ENCODE measurements around the gene C1orf50.

GRCh38 chr1:42758641-42759040, 8.4 kb upstream of the C1orf50 start:
- no peak for TF ChIP-seq CTCF (IDR thresholded peaks at IDR 0.05)
- no peak for TF ChIP-seq ZFX (IDR thresholded peaks at IDR 0.05; ENCODE audit: borderline replicate concordance)

Data from 22Rv1 (cell line).